Retinal pigment epithelial cell (primary cell): ENCODE data around the gene DIO3.
"Not testable (repeated sequence)": the region's sequence is repeated elsewhere in the genome, so short reads cannot be mapped to it uniquely, and the experiment has no call there.

Experiments used
- DNase-seq: peaks from one replicate; pipeline ENCODE4 v3.0.0-alpha.2; 2010; ENCODE audit warnings: low read depth
- H3K4me3 ChIP-seq: 2 replicates; pipeline ENCODE4 v1.5.1; 2011; ENCODE audit warnings: mild to moderate bottlenecking, low read length, control low read depth, moderate library complexity
- TF ChIP-seq, protein P1 (sequence below): conservative IDR thresholded peaks from 2 replicates; pipeline ENCODE4 v1.5.1; 2011; ENCODE audit warnings: low read depth, low read length, control low read depth, inconsistent platforms

The DIO3 gene

GRCh38 chr14:101549154-101549553 is 12.1 kb upstream of the DIO3 start:
- TF ChIP-seq, protein P1, sequence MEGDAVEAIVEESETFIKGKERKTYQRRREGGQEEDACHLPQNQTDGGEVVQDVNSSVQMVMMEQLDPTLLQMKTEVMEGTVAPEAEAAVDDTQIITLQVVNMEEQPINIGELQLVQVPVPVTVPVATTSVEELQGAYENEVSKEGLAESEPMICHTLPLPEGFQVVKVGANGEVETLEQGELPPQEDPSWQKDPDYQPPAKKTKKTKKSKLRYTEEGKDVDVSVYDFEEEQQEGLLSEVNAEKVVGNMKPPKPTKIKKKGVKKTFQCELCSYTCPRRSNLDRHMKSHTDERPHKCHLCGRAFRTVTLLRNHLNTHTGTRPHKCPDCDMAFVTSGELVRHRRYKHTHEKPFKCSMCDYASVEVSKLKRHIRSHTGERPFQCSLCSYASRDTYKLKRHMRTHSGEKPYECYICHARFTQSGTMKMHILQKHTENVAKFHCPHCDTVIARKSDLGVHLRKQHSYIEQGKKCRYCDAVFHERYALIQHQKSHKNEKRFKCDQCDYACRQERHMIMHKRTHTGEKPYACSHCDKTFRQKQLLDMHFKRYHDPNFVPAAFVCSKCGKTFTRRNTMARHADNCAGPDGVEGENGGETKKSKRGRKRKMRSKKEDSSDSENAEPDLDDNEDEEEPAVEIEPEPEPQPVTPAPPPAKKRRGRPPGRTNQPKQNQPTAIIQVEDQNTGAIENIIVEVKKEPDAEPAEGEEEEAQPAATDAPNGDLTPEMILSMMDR, result no peak
- DNase-seq, result no peak
- no peak overlapping the region for H3K4me3 ChIP-seq

GRCh38 chr14:101550202-101550912 is 10.9 kb upstream of the DIO3 start:
- DNase-seq, result not testable (repeated sequence)

GRCh38 chr14:101551729-101552595 is 9.3 kb upstream of the DIO3 start:
- no peak for DNase-seq
- H3K4me3 ChIP-seq, result no peak overlapping the region
- TF ChIP-seq, protein P1, result no peak

More at GRCh38 chr14:101550202-101550912, 10.9 kb upstream of the DIO3 start:
- H3K4me3 ChIP-seq, result not testable (repeated sequence)

GRCh38 chr14:101552786-101553231 is 8.5 kb upstream of the DIO3 start:
- H3K4me3 ChIP-seq, result no peak overlapping the region
- TF ChIP-seq, protein P1, result no peak
- DNase-seq, result no peak

- DNase-seq, result no peak
- TF ChIP-seq, protein P1, result no peak
- no peak overlapping the region for H3K4me3 ChIP-seq
Observed at GRCh38 chr14:101553393-101553792, 7.9 kb upstream of the DIO3 start.

- TF ChIP-seq, protein P1, result no peak
- no peak overlapping the region for H3K4me3 ChIP-seq
- DNase-seq, result no peak
Observed at GRCh38 chr14:101553931-101554330, 7.4 kb upstream of the DIO3 start.

- DNase-seq, result no peak
- TF ChIP-seq, protein P1, result no peak
- H3K4me3 ChIP-seq, result no peak overlapping the region
Observed at GRCh38 chr14:101554991-101555668, 6.2 kb upstream of the DIO3 start.

GRCh38 chr14:101555669-101556043 is 5.6 kb upstream of the DIO3 start:
- H3K4me3 ChIP-seq, DNase-seq: not testable (repeated sequence)
